HepG2 (cell line): ENCODE results near the gene BMERB1. TPM values are rescaled to one million over a fixed set of nuclear protein-coding genes. Genes with fewer than 3 reads are reported as not detected.
A peak's percentile ranks its signal among the peaks of the same experiment; 100 is the strongest.
"Not testable (repeated sequence)": the region's sequence is repeated elsewhere in the genome, so short reads cannot be mapped to it uniquely, and the experiment has no call there.

ENCODE experiments used
- ATAC-seq: fragments of 200-7000 bp; cut with Tn5 transposase; 3 replicates; pipeline ENCODE4 v1.9.1; 2020; ENCODE audit warnings: mild to moderate bottlenecking, moderate library complexity
- BruUV-seq: library from RNA; stranded (reverse); fragments of 400-500 nt; replicated peaks from 2 replicates; lab custom pipeline; 2021; lab: Mats Ljungman, UMichigan
- CTCF ChIA-PET: fragments of 300-600 bp; formaldehyde crosslinking; extraction: SDS; loops from one replicate; lab custom pipeline; 2021; ENCODE audit warnings: low total read pairs, inconsistent platforms, low intra/inter-chr PET ratio; lab: Yijun Ruan, JAX
- POLR2A ChIA-PET: fragments of 350-600 bp; sonication (Branson Sonifier 250); formaldehyde crosslinking; loops from one replicate; lab custom pipeline; 2020; ENCODE audit warnings: antibody characterized with exemption, inconsistent platforms; lab: Yijun Ruan, JAX
- DNase-seq: peaks from one replicate; pipeline ENCODE4 v3.0.0-alpha.2; 2015; ENCODE audit warnings: low spot score
- FAIRE-seq: peaks from 3 replicates; lab custom pipeline; 2011; peaks lifted over from hg19 to GRCh38; lab: Jason Lieb, UNC
- H2AFZ ChIP-seq: one replicate; pipeline ENCODE4 v1.6.1; 2011; ENCODE audit warnings: low read length, inconsistent platforms
- H3K27ac ChIP-seq: fragments of 300-600 bp; 3 replicates; pipeline ENCODE4 v1.8.0; 2011; ENCODE audit warnings: mixed run types, mild to moderate bottlenecking, mixed read lengths, low read length, inconsistent platforms; ENCODE audit not compliant: insufficient read depth; ENCODE audit errors: extremely low read length
- H3K27me3 ChIP-seq, 2 experiments: fragments of 200-600 bp in 1 of 2; 2 replicates in 1 of 2; 3 replicates in 1 of 2; pipeline versions ENCODE4 v1.6.0 to v1.8.0; 2011; ENCODE audit warnings: low read length in 2 of 2, mild to moderate bottlenecking in 2 of 2, moderate library complexity in 2 of 2, inconsistent platforms in 1 of 2; ENCODE audit not compliant: insufficient read depth in 2 of 2, control insufficient read depth in 1 of 2
- H3K36me3 ChIP-seq, 2 experiments: fragments of 200-600 bp in 1 of 2; replicated peaks in 1 of 2; 2 replicates in 1 of 2; 3 replicates in 1 of 2; pipeline versions ENCODE4 v1.5.1 to v1.8.0; 2011; ENCODE audit warnings: low read length in 2 of 2, inconsistent platforms in 1 of 2; ENCODE audit not compliant: insufficient read depth in 2 of 2, control insufficient read depth in 1 of 2
- H3K4me1 ChIP-seq: 2 replicates; pipeline ENCODE4 v1.5.1; 2012; ENCODE audit warnings: low read length, inconsistent platforms; ENCODE audit not compliant: insufficient read depth
- H3K4me2 ChIP-seq: 2 replicates; pipeline ENCODE4 v1.6.0; 2011; ENCODE audit warnings: low read depth, low read length, inconsistent platforms
- H3K4me3 ChIP-seq, 3 experiments: fragments of 200-600 bp in 1 of 3; sonication (generic), shearing (Covaris generic) in 1 of 3; replicated peaks in 1 of 3; 2 replicates each; pipeline ENCODE4 v1.5.1; 2011 to 2016; ENCODE audit warnings: low read length in 3 of 3, inconsistent platforms in 2 of 3, low read depth in 2 of 3, mild to moderate bottlenecking in 2 of 3, control low read depth in 1 of 3, mixed read lengths in 1 of 3; ENCODE audit not compliant: insufficient read depth in 1 of 3
- H3K79me2 ChIP-seq: one replicate; pipeline ENCODE4 v1.6.1; 2011; ENCODE audit warnings: low read length, inconsistent platforms; ENCODE audit not compliant: insufficient read depth
- H3K9ac ChIP-seq: 2 replicates; pipeline ENCODE4 v1.6.0; 2011; ENCODE audit warnings: mild to moderate bottlenecking, low read depth, low read length, inconsistent platforms; ENCODE audit not compliant: insufficient read depth
- H3K9me3 ChIP-seq: 2 replicates; pipeline ENCODE4 v1.5.1; 2012; ENCODE audit warnings: mild to moderate bottlenecking, low read length
- H4K20me1 ChIP-seq: 2 replicates; pipeline ENCODE4 v1.6.0; 2011; ENCODE audit warnings: inconsistent platforms, mild to moderate bottlenecking, low read length, moderate library complexity; ENCODE audit not compliant: insufficient read depth
- ADNP ChIP-seq: sonication (generic); formaldehyde crosslinking; IDR thresholded peaks from 2 replicates; pipeline ENCODE4 v1.4.0; 2020; ENCODE audit warnings: missing genetic modification reagents
- CEBPG ChIP-seq: IDR thresholded peaks from 2 replicates; pipeline ENCODE4 v1.6.1; 2016
- FOSL1 ChIP-seq: sonication (generic); formaldehyde crosslinking; IDR thresholded peaks from 2 replicates; pipeline ENCODE4 v1.9.0; 2021; ENCODE audit warnings: missing genetic modification reagents, borderline replicate concordance
- HOXA3 ChIP-seq: sonication (generic); formaldehyde crosslinking; IDR thresholded peaks from 2 replicates; pipeline ENCODE4 v1.5.0; 2020; ENCODE audit warnings: missing genetic modification reagents
- RFXAP ChIP-seq: sonication (generic); formaldehyde crosslinking; IDR thresholded peaks from 2 replicates; pipeline ENCODE4 v1.4.0; 2020; ENCODE audit warnings: missing genetic modification reagents, borderline replicate concordance
- TEAD3 ChIP-seq: optimal IDR thresholded peaks from 2 replicates; pipeline ENCODE3; 2016; ENCODE audit warnings: borderline replicate concordance
- ZFY ChIP-seq: sonication (generic); formaldehyde crosslinking; IDR thresholded peaks from 2 replicates; pipeline ENCODE4 v1.4.0; 2020; ENCODE audit warnings: missing genetic modification reagents
- ZMYM2 ChIP-seq: sonication (generic); formaldehyde crosslinking; IDR thresholded peaks from 2 replicates; pipeline ENCODE4 v1.8.0; 2022; ENCODE audit warnings: mild to moderate bottlenecking, missing genetic modification reagents
- ZNF749 ChIP-seq: sonication (generic); formaldehyde crosslinking; IDR thresholded peaks from 2 replicates; pipeline ENCODE4 v1.8.0; 2022; ENCODE audit warnings: mild to moderate bottlenecking, missing genetic modification reagents, moderate library complexity, borderline replicate concordance
- WGBS: methylation state at CpG from one replicate; pipeline ENCODE4 v1.1.6; 2017; ENCODE audit warnings: low lambda C conversion rate; 5-methylcytosine and 5-hydroxymethylcytosine counted together
- in situ Hi-C: cut with HindIII; loops from 2 replicates; pipeline ENCODE4 v1.10.0; 2017; ENCODE audit warnings: low pct_unique_long_range_greater_than_20kb; ENCODE audit not compliant: extremely low pct_ligation_motif_present
- intact Hi-C: fragments of 100-400 bp; cut with micrococcal nuclease; formaldehyde crosslinking; loops from one replicate; pipeline ENCODE4 v1.10.0; 2022; ENCODE audit not compliant: unreplicated experiment
- polyA plus RNA-seq, 8 experiments: library from polyadenylated mRNA; depleted of rRNA in 3 of 8; stranded (reverse) in 7 of 8; unstranded in 1 of 8; fragments of >200 nt; fragmentation: Illumina TruSeq in 4 of 8; extraction: Trizol in 4 of 8; gene quantifications; 2 replicates each; pipeline versions ENCODE4 v1.2.1 to v1.2.3, GENCODE V29; 2011 to 2016; ENCODE audit warnings: low read depth in 4 of 8, missing spikeins in 1 of 8, mixed read lengths in 1 of 8; ENCODE audit not compliant: insufficient read depth in 1 of 8
- total RNA-seq, 5 experiments: library from RNA; depleted of rRNA; stranded (reverse); fragments of >200 nt; fragmentation: Illumina TruSeq; extraction: Trizol; gene quantifications; 2 replicates each; pipeline ENCODE4 v1.2.3, GENCODE V29; 2016; ENCODE audit warnings: low read depth in 1 of 5
- TF ChIP-seq, protein P1 (sequence below), 2 experiments: sonication (generic) in 1 of 2; formaldehyde crosslinking in 1 of 2; IDR thresholded peaks; 2 replicates each; pipeline versions ENCODE4 v1.4.0 to v1.6.1; 2016 to 2020; ENCODE audit warnings: borderline replicate concordance in 1 of 2, low read depth in 1 of 2, mild to moderate bottlenecking in 1 of 2, missing genetic modification reagents in 1 of 2
- TF ChIP-seq, protein P2 (sequence below): sonication (generic); formaldehyde crosslinking; IDR thresholded peaks from 2 replicates; pipeline ENCODE4 v1.5.1; 2020; ENCODE audit warnings: mild to moderate bottlenecking, missing genetic modification reagents

BMERB1 gene
- total and polyA plus RNA-seq, 2 of the 13 experiments (the other 11 are each of a cell fraction or from before 2014, with no cell fraction given) = 1.4 TPM

DNA sequence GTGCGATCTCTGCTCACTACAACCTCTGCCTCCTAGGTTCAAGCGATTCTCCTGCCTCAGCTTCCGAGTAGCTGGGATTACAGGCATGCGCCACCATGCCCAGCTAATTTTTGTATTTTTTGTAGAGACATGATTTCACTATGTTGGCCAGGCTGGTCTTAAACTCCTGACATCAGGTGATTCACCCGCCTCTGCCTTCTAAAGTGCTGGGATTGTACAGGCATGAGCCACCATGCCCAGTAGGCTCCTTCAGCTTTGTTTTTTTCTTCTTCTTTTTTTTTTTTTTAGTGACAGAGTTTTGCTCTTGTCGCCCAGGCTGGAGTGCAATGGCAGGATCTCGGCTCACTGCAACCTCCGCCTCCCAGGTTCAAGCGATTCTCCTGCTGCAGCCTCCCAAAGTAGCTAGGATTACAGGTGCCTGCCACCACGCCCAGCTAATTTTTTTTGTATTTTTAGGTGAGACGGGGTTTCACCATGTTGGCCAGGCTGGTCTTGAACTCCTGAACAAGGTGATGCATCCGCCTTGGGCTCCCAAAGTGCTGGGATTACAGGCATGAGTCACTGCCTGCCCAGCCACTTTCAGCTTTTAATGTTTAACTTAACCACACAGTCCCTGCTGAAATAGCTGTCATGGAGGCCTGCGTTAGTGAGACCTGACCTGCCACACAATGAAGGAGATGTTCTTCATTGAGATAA, 112.8 kb downstream of the BMERB1 start:
- peak; percentile 57 for ATAC-seq
- H3K79me2 ChIP-seq, H3K27ac ChIP-seq, H3K9ac ChIP-seq, H3K27me3 ChIP-seq, in situ Hi-C loops, H4K20me1 ChIP-seq, H3K9me3 ChIP-seq, H3K36me3 ChIP-seq, BruUV-seq, intact Hi-C loops: not testable (repeated sequence)
- DNase-seq = peak; percentile 70
- 73% methylated on average over 13 of the region's 13 CpGs for WGBS
- ChIA-PET CTCF (interaction anchor here (1.1 kb wide), 1 partner anchor 119 kb away, joined by 4 read pairs; no protein-coding TSS in a partner anchor), POLR2A (interaction anchor here (0.7 to 2.4 kb wide), 4 partner anchors 8 to 95 kb away, joined by 3 to 19 read pairs (median 8); partner anchors contain the start of gene MARF1)
- Histone ChIP-seq H2AFZ (peak overlapping the region; percentile 16), H3K4me2 (peak overlapping the region; percentile 58; the same call in 1 of the 2 replicates), H3K4me3 (peak overlapping the region in 1 of 3 experiments; percentile 12; a peak in 1 of 6 replicates), H3K4me1 (peaks cover 43% of the 10 kb centered on the region)
- FAIRE-seq = peak; percentile 60
- 0 out of 2 replicates have a peak, but pooled peaks have one; percentile 17 for TF ChIP-seq ZNF749 (CRISPR knock-in tag)
- TF ChIP-seq, protein P1, sequence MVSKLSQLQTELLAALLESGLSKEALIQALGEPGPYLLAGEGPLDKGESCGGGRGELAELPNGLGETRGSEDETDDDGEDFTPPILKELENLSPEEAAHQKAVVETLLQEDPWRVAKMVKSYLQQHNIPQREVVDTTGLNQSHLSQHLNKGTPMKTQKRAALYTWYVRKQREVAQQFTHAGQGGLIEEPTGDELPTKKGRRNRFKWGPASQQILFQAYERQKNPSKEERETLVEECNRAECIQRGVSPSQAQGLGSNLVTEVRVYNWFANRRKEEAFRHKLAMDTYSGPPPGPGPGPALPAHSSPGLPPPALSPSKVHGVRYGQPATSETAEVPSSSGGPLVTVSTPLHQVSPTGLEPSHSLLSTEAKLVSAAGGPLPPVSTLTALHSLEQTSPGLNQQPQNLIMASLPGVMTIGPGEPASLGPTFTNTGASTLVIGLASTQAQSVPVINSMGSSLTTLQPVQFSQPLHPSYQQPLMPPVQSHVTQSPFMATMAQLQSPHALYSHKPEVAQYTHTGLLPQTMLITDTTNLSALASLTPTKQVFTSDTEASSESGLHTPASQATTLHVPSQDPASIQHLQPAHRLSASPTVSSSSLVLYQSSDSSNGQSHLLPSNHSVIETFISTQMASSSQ (IDR thresholded peaks at IDR 0.05; ENCODE audit: low read depth) = peak; percentile 77
- TF ChIP-seq, protein P1 (CRISPR knock-in tag; IDR thresholded peaks at IDR 0.05; ENCODE audit: borderline replicate concordance) = peak; percentile 73; the same call in 1 of the 2 replicates
- peak; percentile 48; the same call in 1 of the 2 replicates for TF ChIP-seq RFXAP (CRISPR knock-in tag)
- peak; percentile 11 for TF ChIP-seq TEAD3 (CRISPR knock-in tag)
- 0 out of 2 replicates have a peak, but pooled peaks have one; percentile 5 for TF ChIP-seq CEBPG (CRISPR knock-in tag)
- TF ChIP-seq ADNP (CRISPR knock-in tag) = peak; percentile 86
- TF ChIP-seq HOXA3 = peak; percentile 53; the same call in 1 of the 2 replicates
- TF ChIP-seq FOSL1 = peak; percentile 85
- peak; percentile 19; the same call in 1 of the 2 replicates for TF ChIP-seq ZFY
- TF ChIP-seq ZMYM2 = peak; percentile 94
- TF ChIP-seq, protein P2, sequence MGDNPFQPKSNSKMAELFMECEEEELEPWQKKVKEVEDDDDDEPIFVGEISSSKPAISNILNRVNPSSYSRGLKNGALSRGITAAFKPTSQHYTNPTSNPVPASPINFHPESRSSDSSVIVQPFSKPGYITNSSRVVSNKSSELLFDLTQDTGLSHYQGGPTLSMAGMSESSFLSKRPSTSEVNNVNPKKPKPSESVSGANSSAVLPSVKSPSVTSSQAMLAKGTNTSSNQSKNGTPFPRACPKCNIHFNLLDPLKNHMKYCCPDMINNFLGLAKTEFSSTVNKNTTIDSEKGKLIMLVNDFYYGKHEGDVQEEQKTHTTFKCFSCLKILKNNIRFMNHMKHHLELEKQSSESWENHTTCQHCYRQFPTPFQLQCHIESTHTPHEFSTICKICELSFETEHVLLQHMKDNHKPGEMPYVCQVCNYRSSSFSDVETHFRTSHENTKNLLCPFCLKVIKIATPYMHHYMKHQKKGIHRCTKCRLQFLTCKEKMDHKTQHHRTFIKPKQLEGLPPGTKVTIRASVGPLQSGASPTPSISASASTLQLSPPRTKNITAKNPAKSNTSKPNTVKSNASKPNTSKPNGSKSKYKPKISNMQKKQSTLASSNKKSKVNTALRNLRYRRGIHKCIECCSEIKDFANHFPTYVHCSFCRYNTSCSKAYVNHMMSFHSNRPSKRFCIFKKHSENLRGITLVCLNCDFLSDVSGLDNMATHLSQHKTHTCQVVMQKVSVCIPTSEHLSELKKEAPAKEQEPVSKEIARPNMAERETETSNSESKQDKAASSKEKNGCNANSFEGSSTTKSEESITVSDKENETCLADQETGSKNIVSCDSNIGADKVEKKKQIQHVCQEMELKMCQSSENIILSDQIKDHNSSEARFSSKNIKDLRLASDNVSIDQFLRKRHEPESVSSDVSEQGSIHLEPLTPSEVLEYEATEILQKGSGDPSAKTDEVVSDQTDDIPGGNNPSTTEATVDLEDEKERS (CRISPR knock-in tag) = peak; percentile 41; the same call in 1 of the 2 replicates
